Astrocyte of the cerebellum (primary cell): ENCODE data around the gene PHLDB1.
A peak's percentile ranks its signal among the peaks of the same experiment; 100 is the strongest.
"Not testable (repeated sequence)": the region's sequence is repeated elsewhere in the genome, so short reads cannot be mapped to it uniquely, and the experiment has no call there.

ENCODE experiments used
- DNase-seq: peaks from one replicate; pipeline ENCODE4 v3.0.0-alpha.2; 2011; ENCODE audit warnings: low read depth
- H3K4me3 ChIP-seq: 2 replicates; pipeline ENCODE4 v1.5.1; 2011; ENCODE audit warnings: mild to moderate bottlenecking, low read depth, low read length, moderate library complexity
- CTCF ChIP-seq: IDR thresholded peaks from 2 replicates; pipeline ENCODE4 v1.5.1; 2012; ENCODE audit warnings: low read length, low read depth, moderate library complexity, mild to moderate bottlenecking; ENCODE audit errors: missing control alignments
- in situ Hi-C: cut with HindIII; loops from 2 replicates; pipeline ENCODE4 v1.10.0; 2017; ENCODE audit warnings: low sequenced_read_pairs

The PHLDB1 gene

GRCh38 chr11:118572061-118572980, 35.1 kb upstream of the PHLDB1 start, which contains the start of gene ARCN1:
ARCN1 (plus strand) TSS chr11:118572409; CDS start chr11:118572548, 139 bp downstream.
- in situ Hi-C loops: no loop called here
- TF ChIP-seq CTCF: no peak
- peak; percentile 38 for DNase-seq
- peak within 1 kb of the TSS; percentile 95 for H3K4me3 ChIP-seq

- H3K4me3 ChIP-seq: peak overlapping the region; percentile 95
- no peak for TF ChIP-seq CTCF
- no peak for DNase-seq
- in situ Hi-C loops: no loop called here
Measured at GRCh38 chr11:118572981-118573550, 34.3 kb upstream of the PHLDB1 start.

GRCh38 chr11:118574636-118575035, 32.8 kb upstream of the PHLDB1 start:
- H3K4me3 ChIP-seq: no peak overlapping the region
- in situ Hi-C loops: no loop called here
- TF ChIP-seq CTCF: no peak
- no peak for DNase-seq

- H3K4me3 ChIP-seq, DNase-seq, in situ Hi-C loops: not testable (repeated sequence)
Measured at GRCh38 chr11:118577995-118578394, 29.4 kb upstream of the PHLDB1 start.

GRCh38 chr11:118581057-118581456, 26.4 kb upstream of the PHLDB1 start:
- no peak for TF ChIP-seq CTCF
- no peak overlapping the region for H3K4me3 ChIP-seq
- DNase-seq: no peak

GRCh38 chr11:118587952-118588351, 19.5 kb upstream of the PHLDB1 start:
- TF ChIP-seq CTCF: no peak
- DNase-seq: no peak
- in situ Hi-C loops: no loop called here
- H3K4me3 ChIP-seq: no peak overlapping the region

More at GRCh38 chr11:118581057-118581456, 26.4 kb upstream of the PHLDB1 start:
- in situ Hi-C loops: no loop called here
